ENCODE measurements around the gene P2RY12. TPM values are rescaled to one million over a fixed set of nuclear protein-coding genes. Genes with fewer than 3 reads are reported as not detected.

P2RY12 gene
- total and polyA plus RNA-seq, 10 of the 15 experiments (the other 5 are each of a cell fraction or from before 2014, with no cell fraction given), result 0.27 to 1.0 (median 0.66) TPM; not detected in 2

DNA sequence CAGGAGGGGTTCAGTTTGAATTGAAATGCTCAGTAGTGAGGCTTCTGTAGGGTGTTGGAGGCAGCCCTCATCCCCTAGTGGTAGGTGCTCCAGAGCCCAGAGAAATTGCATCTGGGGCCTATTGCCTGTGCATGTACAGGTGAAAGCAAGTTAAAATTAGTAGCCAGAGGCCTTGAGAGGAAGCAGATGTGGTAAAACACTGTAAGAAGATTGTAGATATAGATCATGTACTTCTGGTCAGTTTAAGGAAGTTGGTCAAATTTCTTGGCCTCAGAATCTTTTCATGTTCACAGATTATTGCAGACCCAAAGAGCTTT lies 41.7 kb upstream of the P2RY12 start:
- peak; percentile 9 for DNase-seq (ENCODE audit: low read depth, low spot score)
- H3K9me3 ChIP-seq (replicated peaks; ENCODE audit: control insufficient read depth, insufficient read depth, low read length), result no peaks in the 10 kb centered on the region
- ChIA-PET CTCF (interaction anchor here (0.6 to 2.1 kb wide), 11 partner anchors 12 to 1335 kb away, joined by 3 to 15 read pairs (median 4); no protein-coding TSS in a partner anchor), POLR2A (interaction anchor here (0.7 kb wide), 1 partner anchor 71 kb away, joined by 4 read pairs; no protein-coding TSS in a partner anchor), RAD21 (ENCODE audit: unreplicated experiment) (no interaction called here), SMC1A (ENCODE audit: uncharacterized antibody, unreplicated experiment) (interaction anchor here (0.8 to 2.0 kb wide), 3 partner anchors 26 to 116 kb away, joined by 3 to 6 read pairs (median 3); no protein-coding TSS in a partner anchor)
- H3K4me1 ChIP-seq (ENCODE audit: control insufficient read depth, insufficient read depth, low read length), result no peaks in the 10 kb centered on the region; the same call in 1 of the 2 replicates
- H3K27me3 ChIP-seq (replicated peaks in 1 of 2; ENCODE audit: control insufficient read depth in 2 of 2, insufficient read depth in 2 of 2, low read length in 1 of 2), result no peaks in the 10 kb centered on the region
- no TSS peak for BruUV-seq (replicated peaks)
- H2AFZ ChIP-seq (ENCODE audit: control insufficient read depth, low read depth, low read length), result peak overlapping the region; percentile 16
- H3K27ac ChIP-seq (ENCODE audit: control insufficient read depth, insufficient read depth), result no peak overlapping the region
- no peak for FAIRE-seq
- ATAC-seq, result peak; percentile 88
- H3K4me2 ChIP-seq (ENCODE audit: control insufficient read depth, insufficient read depth), result no peak overlapping the region; the same call in 1 of the 2 replicates
- no peak overlapping the region for H3K9ac ChIP-seq (ENCODE audit: control insufficient read depth, insufficient read depth, low read length)
- in situ Hi-C loops (cut with MboI), result no loop called here
- TF ChIP-seq RUNX3 (IDR thresholded peaks at IDR 0.05; ENCODE audit: low read length) (peak; percentile 52), CBX3 (IDR thresholded peaks at IDR 0.05; ENCODE audit: borderline replicate concordance, low read depth) (no peak), TCF7 (IDR thresholded peaks at IDR 0.05; ENCODE audit: borderline replicate concordance) (no peak), NFIC (IDR thresholded peaks at IDR 0.05; ENCODE audit: low read depth, low read length) (0 out of 2 replicates have a peak, but pooled peaks have one; percentile 14), CREB1 (IDR thresholded peaks at IDR 0.05; ENCODE audit: low read depth) (no peak), FOXM1 (IDR thresholded peaks at IDR 0.05; ENCODE audit: low read depth, low read length) (peak; percentile 27; the same call in 1 of the 2 replicates), ZNF217 (IDR thresholded peaks at IDR 0.05) (no peak)
- TF ChIP-seq, protein P1, sequence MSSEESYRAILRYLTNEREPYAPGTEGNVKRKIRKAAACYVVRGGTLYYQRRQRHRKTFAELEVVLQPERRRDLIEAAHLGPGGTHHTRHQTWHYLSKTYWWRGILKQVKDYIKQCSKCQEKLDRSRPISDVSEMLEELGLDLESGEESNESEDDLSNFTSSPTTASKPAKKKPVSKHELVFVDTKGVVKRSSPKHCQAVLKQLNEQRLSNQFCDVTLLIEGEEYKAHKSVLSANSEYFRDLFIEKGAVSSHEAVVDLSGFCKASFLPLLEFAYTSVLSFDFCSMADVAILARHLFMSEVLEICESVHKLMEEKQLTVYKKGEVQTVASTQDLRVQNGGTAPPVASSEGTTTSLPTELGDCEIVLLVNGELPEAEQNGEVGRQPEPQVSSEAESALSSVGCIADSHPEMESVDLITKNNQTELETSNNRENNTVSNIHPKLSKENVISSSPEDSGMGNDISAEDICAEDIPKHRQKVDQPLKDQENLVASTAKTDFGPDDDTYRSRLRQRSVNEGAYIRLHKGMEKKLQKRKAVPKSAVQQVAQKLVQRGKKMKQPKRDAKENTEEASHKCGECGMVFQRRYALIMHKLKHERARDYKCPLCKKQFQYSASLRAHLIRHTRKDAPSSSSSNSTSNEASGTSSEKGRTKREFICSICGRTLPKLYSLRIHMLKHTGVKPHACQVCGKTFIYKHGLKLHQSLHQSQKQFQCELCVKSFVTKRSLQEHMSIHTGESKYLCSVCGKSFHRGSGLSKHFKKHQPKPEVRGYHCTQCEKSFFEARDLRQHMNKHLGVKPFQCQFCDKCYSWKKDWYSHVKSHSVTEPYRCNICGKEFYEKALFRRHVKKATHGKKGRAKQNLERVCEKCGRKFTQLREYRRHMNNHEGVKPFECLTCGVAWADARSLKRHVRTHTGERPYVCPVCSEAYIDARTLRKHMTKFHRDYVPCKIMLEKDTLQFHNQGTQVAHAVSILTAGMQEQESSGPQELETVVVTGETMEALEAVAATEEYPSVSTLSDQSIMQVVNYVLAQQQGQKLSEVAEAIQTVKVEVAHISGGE (CRISPR knock-in tag; IDR thresholded peaks at IDR 0.05), result no peak
- TF ChIP-seq, protein P2, sequence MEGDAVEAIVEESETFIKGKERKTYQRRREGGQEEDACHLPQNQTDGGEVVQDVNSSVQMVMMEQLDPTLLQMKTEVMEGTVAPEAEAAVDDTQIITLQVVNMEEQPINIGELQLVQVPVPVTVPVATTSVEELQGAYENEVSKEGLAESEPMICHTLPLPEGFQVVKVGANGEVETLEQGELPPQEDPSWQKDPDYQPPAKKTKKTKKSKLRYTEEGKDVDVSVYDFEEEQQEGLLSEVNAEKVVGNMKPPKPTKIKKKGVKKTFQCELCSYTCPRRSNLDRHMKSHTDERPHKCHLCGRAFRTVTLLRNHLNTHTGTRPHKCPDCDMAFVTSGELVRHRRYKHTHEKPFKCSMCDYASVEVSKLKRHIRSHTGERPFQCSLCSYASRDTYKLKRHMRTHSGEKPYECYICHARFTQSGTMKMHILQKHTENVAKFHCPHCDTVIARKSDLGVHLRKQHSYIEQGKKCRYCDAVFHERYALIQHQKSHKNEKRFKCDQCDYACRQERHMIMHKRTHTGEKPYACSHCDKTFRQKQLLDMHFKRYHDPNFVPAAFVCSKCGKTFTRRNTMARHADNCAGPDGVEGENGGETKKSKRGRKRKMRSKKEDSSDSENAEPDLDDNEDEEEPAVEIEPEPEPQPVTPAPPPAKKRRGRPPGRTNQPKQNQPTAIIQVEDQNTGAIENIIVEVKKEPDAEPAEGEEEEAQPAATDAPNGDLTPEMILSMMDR (IDR thresholded peaks at IDR 0.05 in 2 of 3, conservative IDR thresholded peaks at IDR 0.05 in 1 of 3; ENCODE audit: control insufficient read depth in 2 of 3, extremely low read depth in 1 of 3, insufficient read depth in 1 of 3, low read depth in 3 of 3, low read length in 3 of 3), result peak in 1 of 3 experiments; percentile 30; a peak in 1 of 6 replicates
- intact Hi-C loops (cut with micrococcal nuclease; ENCODE audit: unreplicated experiment), result loop anchor here (2.0 kb wide), 1 partner anchor 47 kb away; no protein-coding TSS in a partner anchor
- H3K4me3 ChIP-seq, result no peak overlapping the region
- no peaks in the 10 kb centered on the region for H3K36me3 ChIP-seq (ENCODE audit: control insufficient read depth in 2 of 2, insufficient read depth in 2 of 2, low read length in 1 of 2)
- no peaks in the 10 kb centered on the region for H4K20me1 ChIP-seq (ENCODE audit: control insufficient read depth, insufficient read depth)
- no peaks in the 10 kb centered on the region for H3K79me2 ChIP-seq (ENCODE audit: control insufficient read depth, insufficient read depth, low read length)
